ENCODE measurements around the gene C2CD2. TPM values are rescaled to one million over a fixed set of nuclear protein-coding genes. Genes with fewer than 3 reads are reported as not detected.

The C2CD2 gene
- total and polyA plus RNA-seq, 2 of the 4 experiments (the other 2 are of a cell fraction): 15.6 to 25.3 TPM

- TF ChIP-seq ELK1 (IDR thresholded peaks at IDR 0.05; ENCODE audit: borderline replicate concordance, low read depth, low read length): no peak
Measured at GRCh38 chr21:41952568-41953248, 1.1 kb downstream of the C2CD2 start (continued).

- Histone ChIP-seq H3K4me2 (ENCODE audit: low read depth, low read length) (peak overlapping the region; percentile 81), H3K9me1 (ENCODE audit: insufficient read depth, low read length) (peaks cover 38% of the 10 kb centered on the region), H2AK9ac (replicated peaks; ENCODE audit: low read depth, low read length, poor library complexity) (peak overlapping the region; percentile 20), H4K91ac (ENCODE audit: insufficient read depth, low read depth, low read length) (no peak overlapping the region), H3K18ac (ENCODE audit: low read depth, low read length) (no peak overlapping the region), H2AK5ac (ENCODE audit: low read depth, low read length) (no peak overlapping the region), H3K27ac (ENCODE audit: insufficient read depth, low read length) (no peak overlapping the region), H3K9me3 (ENCODE audit: control insufficient read depth, insufficient read depth, low read length) (no peaks in the 10 kb centered on the region), H4K8ac (ENCODE audit: low read depth in 2 of 2, low read length in 2 of 2) (peak overlapping the region in 1 of 2 experiments; percentile 29; a peak in 2 of 4 replicates), H3K14ac (replicated peaks; ENCODE audit: low read depth, low read length) (peak overlapping the region; percentile 23; the same call in 1 of the 2 replicates), H3K9ac (ENCODE audit: low read depth, low read length) (peak overlapping the region; percentile 78; the same call in 1 of the 2 replicates), H2BK15ac (ENCODE audit: low read depth, low read length) (no peak overlapping the region), H3K79me1 (ENCODE audit: low read depth in 1 of 2, low read length in 2 of 2) (peaks cover 38 to 67% of the 10 kb centered on the region in 2 experiments), H4K20me1 (ENCODE audit: insufficient read depth, low read length) (peaks cover 34% of the 10 kb centered on the region), H2BK20ac (ENCODE audit: low read depth, low read length) (no peak overlapping the region), H3K23ac (ENCODE audit: low read depth, low read length) (peak overlapping the region; percentile 78), H3K4me1 (ENCODE audit: control insufficient read depth, insufficient read depth, low read length) (peaks cover 28% of the 10 kb centered on the region), H4K5ac (ENCODE audit: low read depth, low read length) (no peak overlapping the region), H2BK5ac (ENCODE audit: low read depth, low read length, poor library complexity, severe bottlenecking) (no peak overlapping the region), H3K36me3 (ENCODE audit: control insufficient read depth, insufficient read depth, low read length) (peaks cover 5% of the 10 kb centered on the region; the same call in 1 of the 2 replicates), H3K4me3 (ENCODE audit: insufficient read depth, low read depth, low read length) (peak overlapping the region; percentile 92; the same call in 1 of the 2 replicates), H3K4ac (ENCODE audit: low read depth, low read length) (no peak overlapping the region; the same call in 1 of the 2 replicates), H3K27me3 (ENCODE audit: control insufficient read depth, insufficient read depth, low read length) (no peaks in the 10 kb centered on the region), H2AFZ (replicated peaks; ENCODE audit: low read length, poor library complexity) (no peak overlapping the region), H2BK120ac (ENCODE audit: low read depth, low read length) (no peak overlapping the region), H3K56ac (ENCODE audit: extremely low read depth, insufficient read depth, low read length) (no peak overlapping the region)
- CTCF ChIA-PET: no interaction called here
- POLR2A ChIA-PET (ENCODE audit: unreplicated experiment): interaction anchor here (0.8 kb wide), 1 partner anchor 37 kb away, joined by 3 read pairs; no protein-coding TSS in a partner anchor
- BruUV-seq (replicated peaks): no TSS peak
- intact Hi-C loops (cut with micrococcal nuclease): loop anchor here (5.0 kb wide), 1 partner anchor 145 kb away; no protein-coding TSS in a partner anchor
- DNase-seq: no peak
- dilution Hi-C loops (cut with HindIII; ENCODE audit: low sequenced_read_pairs, unreplicated experiment): no loop called here
- 100% methylated on average over 2 of the region's 5 CpGs; no CpG with 5 or more reads in 1 of the 2 experiments for WGBS, 2 experiments (ENCODE audit: extremely low coverage in 2 of 2, insufficient read length in 1 of 2)
- TF ChIP-seq MAFK (IDR thresholded peaks at IDR 0.05; ENCODE audit: low read depth, low read length) (no peak), USF2 (IDR thresholded peaks at IDR 0.05; ENCODE audit: low read depth, low read length) (no peak), MXI1 (IDR thresholded peaks at IDR 0.05; ENCODE audit: borderline replicate concordance, low read depth, low read length) (no peak), NFE2L2 (IDR thresholded peaks at IDR 0.05; ENCODE audit: low read depth, low read length) (no peak)
- no peak for ATAC-seq (ENCODE audit: low read depth)
- in situ Hi-C loops (cut with MboI; ENCODE audit: low sequenced_read_pairs): no loop called here
Measured at GRCh38 chr21:41951876-41952567, 1.8 kb downstream of the C2CD2 start.
